NCI-H1436 (cell line): Measurements from ENCODE around the gene ARHGEF37.
"Not testable (repeated sequence)": the region's sequence is repeated elsewhere in the genome, so short reads cannot be mapped to it uniquely, and the experiment has no call there.

Experiments used
- DNase-seq: peaks from one replicate; lab custom pipeline; 2025; lab: John Stamatoyannopoulos, UW

ARHGEF37 gene, protein sequence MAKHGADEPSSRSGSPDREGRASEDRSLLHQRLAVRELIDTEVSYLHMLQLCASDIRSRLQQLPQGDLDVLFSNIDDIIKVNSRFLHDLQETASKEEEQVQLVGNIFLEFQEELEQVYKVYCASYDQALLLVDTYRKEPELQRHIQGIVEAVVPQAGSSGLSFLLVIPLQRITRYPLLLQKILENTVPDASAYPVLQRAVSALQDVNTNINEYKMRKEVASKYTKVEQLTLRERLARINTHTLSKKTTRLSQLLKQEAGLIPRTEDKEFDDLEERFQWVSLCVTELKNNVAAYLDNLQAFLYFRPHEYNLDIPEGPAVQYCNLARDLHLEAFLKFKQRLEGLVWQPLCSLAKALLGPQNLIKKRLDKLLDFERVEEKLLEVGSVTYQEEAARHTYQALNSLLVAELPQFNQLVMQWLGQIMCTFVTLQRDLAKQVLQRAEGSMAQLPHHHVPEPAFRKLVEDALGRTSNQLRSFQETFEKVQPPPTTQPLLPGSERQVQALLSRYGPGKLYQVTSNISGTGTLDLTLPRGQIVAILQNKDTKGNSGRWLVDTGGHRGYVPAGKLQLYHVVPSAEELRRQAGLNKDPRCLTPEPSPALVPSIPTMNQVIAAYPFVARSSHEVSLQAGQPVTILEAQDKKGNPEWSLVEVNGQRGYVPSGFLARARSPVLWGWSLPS

DNA sequence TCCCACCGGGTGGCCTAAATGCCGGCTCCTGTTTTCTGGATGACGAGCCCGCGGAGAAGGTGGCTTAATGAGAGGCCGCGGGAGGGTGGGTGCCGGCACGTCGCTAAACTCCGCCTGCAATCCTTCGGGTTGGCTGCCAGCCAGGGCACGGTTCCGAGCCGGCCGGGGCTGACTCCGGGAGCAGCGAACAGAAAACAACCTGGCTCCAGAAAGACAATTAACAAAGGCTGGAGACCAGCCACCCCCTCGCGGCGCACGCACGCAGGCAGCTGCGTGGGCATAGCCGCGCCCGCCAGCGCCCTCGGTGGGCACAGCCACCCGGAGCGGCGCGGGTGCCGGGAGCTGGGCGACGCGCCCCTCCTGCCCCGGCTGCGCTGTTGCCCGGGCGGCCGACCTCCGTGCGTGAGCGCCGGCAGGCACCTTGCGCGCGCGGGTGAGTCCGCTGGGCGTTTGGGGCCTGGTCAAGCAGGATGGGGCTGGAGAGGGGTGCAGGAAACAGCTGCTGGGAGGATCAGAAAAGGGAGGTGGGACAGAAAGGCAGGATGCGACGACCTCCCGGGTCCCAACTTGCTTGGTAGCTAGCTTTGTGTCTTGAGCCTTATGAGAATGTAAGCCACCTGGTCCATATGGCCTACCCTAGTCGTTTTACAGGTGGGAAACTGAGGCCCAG lies at the start of gene ARHGEF37:
ARHGEF37 (plus strand) TSS at position 307 of the 670 bp plus-strand sequence. CDS start 16,272 bp downstream, outside the sequence.
- DNase-seq, result peak; percentile 10

DNA sequence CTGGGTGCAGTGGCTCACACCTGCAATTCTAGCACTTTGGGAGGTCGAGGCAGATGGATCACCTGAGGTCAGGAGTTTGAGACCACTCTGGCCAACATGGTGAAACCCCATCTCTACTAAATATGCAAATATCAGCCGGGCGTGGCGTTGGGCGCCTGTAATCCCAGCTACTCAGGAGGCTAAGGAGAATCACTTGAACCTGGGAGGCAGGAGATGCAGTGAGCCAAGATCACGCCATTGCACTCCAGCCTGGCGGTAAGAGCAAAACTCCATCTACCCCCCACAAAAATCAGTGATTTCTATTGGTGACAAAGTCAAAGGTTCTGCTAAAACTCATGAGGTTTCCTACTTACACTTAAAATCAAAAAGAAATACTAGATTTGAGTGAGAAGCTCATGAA lies 48.9 kb upstream of the ARHGEF37 start:
- no peak for DNase-seq

DNA sequence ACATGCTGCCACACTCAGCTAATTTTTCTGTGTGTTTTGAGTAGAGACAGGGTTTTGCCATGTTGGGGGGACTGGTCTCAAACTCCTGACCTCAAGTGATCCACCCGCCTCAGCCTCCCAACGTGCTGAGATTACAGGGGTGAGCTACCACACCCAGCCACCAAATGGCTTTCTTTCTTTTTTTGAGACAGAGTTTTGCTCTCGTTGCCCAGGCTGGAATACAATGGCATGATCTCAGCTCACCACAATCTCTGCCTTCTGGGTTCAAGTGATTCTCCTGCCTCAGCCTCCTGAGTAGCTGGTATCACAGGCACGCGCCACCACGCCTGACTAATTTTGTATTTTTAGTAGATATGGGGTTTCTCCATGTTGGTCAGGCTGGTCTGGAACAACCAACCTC lies 45.5 kb upstream of the ARHGEF37 start:
- not testable (repeated sequence) for DNase-seq

DNA sequence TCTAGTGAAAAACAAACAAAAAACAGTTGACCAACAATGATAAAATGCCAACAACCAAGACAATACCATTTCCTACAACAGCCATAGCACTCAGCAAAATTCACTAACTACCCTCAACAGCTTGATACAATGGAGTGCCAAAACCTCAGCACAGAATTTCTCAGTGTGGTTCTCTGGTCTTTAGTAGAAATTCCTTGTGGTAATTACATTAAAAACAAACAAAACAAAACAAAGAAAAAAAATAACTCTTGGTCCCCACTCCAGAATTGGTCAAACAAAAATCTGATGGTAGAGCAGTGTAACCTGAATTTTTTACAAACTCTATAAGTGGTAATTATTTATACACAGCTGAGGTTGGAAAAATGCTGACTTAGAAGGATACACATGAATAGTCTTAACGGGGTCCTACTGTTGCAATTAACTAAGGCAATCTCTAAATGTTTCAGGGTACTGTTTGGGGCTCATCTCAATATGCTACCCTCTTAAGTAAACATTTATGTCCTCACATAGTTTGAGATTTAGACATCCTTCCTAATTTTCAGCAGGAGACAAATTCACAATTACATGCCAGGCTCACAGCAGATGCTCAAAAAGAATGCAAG lies 43.8 kb upstream of the ARHGEF37 start:
- DNase-seq, result no peak

DNA sequence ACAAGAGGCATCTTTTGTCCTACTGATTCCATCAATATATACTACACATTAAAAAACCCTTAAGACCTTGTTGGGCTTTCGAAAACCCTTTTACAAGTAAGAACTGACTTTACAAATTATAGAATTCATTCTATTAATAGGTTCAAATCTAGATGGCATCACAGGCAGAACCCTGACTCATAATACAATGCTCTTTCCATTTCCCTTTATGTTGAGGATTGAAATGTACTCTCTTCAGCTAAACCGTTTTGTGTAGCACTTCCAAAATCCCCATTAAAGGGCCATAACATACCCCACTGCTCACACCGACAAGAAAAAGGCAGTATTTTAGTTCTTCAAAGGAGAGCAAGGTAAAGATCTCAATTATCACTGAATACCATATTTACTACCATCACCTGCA lies 41.2 kb upstream of the ARHGEF37 start:
- DNase-seq, result no peak

DNA sequence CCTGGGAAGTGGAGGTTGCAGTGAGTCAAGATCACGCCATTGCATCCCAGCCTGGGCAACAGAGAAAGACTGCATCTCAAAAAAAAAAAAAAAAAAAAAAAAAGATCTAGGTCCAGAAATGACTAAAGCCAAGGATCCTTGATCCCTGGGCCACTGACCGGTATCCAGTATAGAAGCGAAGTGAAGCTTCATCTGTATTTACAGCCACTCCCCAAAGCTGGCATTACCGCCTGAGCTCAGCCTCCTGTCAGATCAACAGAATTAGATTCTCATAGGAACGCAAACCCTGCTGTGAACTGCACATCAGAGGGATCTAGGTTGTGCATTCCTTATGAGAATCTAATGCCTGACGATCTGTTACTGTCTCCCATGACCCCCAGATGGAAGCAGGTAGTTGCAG lies 39.4 kb upstream of the ARHGEF37 start:
- DNase-seq, result no peak

DNA sequence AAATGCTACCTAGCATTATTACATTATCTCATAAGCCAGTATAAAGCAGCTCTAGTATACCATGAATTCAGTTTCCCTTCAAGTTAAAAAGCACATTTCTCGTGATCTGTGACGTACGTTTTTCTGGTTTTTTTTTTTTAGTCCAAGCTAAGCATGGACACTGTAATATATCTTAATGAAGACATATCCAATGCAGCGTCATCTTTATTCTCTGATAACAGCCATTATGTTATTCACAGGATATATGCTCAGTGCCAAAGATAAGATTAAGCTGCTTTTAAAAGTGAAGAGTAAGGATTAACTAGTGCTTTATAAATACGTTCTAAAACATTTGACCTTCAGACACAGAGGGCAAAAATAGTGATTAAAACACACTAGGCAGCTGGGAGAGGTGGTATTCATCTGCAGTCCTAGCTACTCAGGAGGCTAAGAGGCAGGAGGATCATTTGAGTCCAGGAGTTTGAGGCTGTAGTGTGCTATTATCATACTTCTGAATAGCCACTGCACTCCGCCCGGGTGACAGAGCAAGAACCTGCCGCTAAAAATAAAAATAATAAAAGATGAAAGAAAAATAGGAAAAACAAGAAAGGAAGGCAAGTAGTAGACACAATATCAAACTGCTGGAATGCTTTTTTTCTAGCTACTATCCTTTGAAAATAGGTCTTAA lies 37.8 kb upstream of the ARHGEF37 start:
- no peak for DNase-seq

DNA sequence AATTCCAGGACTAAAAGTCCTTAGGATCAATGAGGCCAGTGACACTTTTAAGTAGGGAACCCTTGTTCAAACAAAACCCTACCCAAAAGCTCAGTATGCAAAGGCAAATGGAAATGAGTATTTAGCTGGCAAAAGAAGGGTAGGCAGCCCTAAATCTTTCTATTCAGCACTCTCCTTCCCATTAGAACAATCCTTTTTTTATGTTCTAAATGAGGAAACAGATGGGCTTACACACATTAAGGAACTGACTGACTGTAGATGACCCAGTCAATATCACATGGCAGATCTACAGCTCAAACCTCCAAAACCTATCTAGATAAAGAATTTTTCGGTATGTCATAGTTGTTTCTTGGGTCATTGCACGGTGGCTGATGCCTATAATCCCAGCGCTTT lies 37.3 kb upstream of the ARHGEF37 start:
- DNase-seq, result no peak

DNA sequence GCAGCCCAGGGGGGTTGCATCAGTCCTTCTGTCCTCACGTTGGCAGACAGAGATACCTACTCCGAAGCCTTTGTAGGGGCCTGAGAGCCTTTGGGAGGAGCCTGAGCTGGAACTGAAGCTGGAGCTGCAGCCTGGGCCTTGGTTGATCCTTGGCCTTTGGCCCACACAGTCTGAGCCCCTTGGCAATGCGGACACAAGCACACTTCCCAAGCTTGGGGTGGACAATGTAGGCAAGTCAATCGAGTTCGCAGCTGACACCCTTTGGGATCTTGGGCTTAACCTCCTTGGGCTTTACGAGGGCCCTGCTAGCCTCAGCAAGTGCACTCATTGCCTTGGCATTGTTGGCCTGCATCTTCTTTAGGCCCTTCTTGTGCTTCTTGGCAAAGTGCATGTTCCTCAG lies 36.0 kb upstream of the ARHGEF37 start:
- no peak for DNase-seq

DNA sequence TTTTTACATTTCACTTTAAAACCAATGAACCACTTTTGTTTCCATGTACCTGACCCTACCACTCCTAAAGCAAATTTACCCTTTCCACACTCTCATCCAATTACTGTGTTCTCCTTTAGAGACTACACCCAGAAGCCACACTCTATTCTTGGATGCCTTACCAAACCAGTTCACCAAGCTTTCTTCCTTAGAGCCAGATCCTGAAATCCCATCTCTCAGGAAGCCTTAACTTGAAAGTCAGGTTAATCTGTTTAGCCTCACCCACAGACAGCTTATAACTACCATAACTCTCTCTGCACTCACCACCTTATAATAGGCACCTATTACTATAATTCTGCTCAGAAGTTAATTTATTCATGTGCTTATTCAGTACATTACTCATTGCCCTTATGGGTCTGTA lies 34.3 kb upstream of the ARHGEF37 start:
- no peak for DNase-seq

DNA sequence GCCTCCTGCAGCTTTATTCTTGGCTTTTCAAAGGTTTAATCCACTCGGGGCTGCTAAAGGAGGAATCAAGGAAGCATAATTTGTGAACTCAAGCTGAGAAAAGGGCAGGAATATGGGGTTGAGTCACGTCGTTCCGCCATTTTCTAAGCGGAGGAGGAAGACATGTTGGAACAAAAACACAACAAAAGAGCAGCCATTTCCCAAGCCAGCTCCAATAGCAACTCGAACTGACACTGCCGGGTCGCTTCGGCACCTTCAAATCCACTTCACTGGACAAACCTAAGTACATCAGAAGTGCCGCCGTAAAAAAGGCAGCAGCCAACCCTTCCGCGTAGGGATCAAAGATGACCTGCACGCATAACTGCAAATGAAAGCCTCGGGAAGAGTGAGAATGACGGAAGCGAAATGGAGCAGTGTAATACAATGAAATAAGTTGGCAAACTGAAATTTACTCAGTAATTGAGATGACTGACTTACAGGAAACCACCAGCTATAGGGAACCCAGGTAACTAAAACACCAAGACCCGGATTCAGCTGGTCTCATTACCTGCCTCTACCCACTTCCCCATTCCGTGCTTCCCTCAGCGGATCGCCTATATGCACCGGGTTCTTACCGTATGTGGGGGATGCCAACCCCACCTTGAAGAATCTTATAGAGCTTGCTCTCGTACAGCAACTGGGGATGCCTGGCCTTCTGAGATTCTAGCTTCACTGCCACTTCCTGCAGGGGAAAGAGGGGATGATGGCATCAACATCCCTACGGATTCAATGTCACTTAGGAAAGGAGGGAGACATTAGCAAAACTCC lies 31.6 kb upstream of the ARHGEF37 start:
- DNase-seq, result no peak

DNA sequence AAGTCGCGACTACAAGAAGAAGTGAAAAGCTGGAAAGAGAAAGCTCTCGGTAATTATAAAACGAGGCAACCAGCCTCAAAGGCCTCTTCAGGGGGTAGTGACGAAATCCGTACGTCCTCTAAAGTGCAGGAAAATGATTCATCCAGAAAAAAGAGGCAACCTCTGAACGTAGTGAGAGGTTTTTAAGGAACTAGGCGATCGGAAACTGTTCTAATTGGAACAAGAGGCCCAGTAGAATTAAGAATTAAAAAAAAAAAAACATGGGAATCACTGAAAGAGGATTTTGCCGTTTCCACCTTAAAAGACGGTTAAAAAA lies 31.1 kb upstream of the ARHGEF37 start:
- DNase-seq, result no peak

DNA sequence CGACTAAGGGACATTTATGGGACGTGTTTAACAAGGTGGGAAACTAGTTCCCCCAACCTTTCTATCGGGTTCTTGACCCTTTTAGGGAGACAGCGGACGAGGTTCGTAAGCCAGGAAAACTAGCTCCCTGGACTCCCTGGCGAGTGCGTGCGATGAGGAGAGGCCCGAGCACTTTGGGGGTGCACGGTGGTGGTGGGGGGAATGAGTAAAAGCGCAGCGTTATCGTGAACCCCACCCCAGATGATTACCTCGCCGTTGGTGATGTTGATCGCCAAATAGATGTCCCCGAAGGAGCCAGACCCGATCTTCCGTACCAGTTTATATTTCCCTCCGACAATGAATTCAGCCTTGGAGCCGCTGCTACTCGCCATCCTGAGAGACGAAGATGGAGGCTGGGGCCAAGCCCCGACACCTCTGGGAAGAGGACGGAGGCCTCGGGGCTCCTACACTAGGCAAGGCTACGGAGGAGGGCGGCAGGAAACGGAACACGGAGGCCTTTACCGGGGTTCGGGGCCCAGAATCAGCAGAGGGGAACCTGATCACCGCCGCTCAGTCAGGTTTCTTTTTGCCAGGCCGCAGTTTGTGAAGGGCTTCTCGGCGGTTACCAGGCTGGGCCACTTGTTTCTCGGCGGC lies 30.6 kb upstream of the ARHGEF37 start:
- no peak for DNase-seq

DNA sequence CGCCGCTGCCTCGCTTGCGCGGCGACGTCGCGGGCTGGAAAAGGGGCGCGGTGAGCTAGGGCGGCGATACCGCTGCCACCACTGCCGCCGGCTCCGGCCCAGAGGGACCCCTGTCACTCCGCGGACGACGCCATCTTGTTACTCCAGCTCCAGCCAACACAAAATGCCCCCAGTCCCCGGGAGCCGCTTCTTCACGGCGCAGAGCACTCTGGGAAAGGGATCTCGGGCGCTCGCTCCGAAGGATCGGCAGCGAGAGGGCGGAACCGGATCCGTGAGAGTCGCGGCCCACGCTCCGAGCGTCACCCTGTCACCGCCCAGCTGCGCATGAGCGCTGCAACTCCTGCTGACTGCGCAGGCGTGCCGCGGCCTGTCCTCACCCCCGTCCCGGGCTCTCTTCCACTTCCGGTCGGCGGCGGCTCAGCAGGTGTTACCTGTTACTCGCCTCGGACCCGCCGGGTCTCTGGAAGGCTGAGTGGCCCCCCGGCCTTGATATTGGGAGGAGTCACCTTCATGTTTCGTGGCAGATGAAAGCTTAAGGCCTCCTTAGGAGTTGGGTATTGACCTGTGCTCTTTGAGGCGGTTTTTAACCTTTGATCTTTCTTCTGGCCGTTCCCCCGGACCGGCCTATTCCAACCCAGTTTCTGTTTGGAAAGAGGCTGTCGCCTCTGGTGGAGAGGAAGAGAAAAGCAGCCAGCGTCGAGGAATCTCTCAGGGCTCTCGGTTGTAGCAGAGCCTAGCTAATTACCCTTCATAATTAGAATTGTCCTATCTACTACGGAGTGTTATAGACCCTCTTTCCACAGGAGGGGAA lies 29.9 kb upstream of the ARHGEF37 start, which contains the start of gene CSNK1A1:
CSNK1A1 (minus strand) TSS at position 213 of the 811 bp plus-strand sequence. CDS start 475 bp downstream, outside the sequence.
- peak; percentile 96 for DNase-seq

DNA sequence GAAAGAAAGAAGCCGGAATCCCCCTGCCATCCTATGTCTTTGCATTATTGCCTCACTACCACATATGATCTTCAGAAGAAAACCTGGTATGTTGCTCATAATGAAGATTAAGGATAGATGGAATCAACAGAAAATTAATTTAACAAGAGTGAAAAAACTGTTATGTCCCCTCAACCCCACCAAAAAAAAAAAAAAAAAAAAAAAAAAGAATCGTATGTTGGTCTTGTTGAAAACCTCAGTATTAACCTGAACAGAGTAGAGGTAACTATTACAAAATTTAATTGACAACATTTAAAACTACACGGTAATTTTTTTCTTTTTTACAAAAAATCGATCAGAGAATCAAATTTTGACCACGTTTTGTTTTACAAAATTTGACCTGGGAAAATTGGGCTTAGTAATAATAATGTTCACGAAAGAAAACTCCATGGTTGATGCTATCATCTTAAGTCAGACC lies 29.2 kb upstream of the ARHGEF37 start:
- no peak for DNase-seq

DNA sequence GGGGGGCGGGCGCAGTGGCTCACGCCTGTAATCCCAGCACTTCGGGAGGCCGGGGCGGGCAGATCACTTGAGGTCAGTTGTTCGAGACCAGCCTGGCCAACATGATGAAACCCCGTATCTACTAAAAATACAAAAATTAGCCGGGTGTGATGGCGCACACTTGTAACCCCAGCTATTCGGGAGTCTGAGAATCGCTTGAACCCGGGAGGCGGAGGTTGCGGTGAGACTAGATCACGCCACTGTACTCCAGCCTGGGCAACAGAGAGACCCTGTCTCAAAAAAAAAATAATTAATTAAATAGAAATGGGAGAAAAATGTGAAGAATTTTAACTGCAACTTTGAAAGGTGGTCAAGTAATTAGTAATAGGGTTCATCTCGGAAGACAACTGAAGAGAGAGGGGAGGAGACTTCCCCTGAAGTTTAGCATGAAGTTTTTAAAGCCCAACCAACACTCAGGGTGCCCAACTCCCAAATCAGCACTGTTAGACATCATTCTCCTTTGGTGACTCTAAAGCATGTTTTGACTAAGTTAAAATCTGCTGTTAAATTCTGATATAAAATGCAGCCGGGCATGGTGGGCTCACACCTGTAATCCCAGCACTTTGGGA lies 28.6 kb upstream of the ARHGEF37 start:
- no peak for DNase-seq

DNA sequence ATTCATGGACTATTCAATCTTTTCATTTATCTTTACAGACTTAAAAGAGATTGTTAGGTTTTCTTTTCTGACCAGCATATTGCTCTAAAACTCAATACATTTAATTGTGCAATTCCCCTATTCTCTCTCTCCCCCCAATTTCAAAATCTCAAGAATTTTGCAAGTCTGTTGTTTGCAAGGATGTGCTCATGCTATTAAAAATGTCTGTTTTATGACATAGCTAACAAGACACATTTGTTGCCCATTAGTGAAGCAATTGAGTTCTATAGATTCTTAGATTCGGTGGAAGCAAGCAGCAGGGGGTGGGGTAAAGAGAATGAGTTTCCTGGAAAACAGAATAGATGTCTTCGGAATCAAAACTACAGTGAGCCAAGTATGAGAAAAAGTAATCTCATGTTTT lies 21.6 kb upstream of the ARHGEF37 start:
- no peak for DNase-seq

DNA sequence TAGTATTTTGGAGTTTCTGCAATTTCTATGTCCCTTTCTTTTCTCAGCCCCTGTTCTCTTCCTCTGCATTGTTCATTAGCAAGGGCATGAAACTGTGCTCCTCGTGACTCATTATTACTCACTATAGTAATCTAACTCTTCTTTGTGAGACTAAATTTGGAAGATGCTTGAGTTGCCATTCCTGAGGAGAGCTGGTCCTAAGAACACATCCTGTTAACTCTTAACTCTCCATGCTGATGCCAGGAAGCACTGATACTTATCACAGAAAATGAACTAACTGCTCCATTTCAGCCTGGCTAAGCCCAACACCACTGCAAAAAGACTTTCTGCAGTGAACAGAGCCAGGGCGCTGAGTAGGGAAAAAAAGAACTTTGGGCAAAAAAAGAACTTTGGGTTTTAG lies 19.4 kb upstream of the ARHGEF37 start:
- DNase-seq, result no peak

DNA sequence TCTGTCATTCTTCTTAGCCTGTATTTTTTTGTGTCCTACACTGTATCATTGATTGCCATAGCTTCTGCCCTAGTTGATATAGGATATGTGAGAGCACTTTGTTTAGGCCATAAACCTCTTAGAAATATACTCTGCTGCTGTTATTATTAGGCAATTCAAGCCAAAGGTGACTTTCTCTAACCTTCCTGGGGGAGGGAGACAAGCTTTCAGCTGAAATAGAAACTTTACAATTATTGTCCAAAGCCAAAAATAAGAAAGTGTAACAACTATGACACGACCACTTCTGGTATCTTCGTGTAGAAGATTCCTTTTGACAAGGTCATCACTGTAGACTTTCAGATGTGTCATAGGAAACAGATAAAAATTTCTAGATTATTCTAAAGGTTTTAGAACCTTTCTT lies 17.8 kb upstream of the ARHGEF37 start:
- DNase-seq, result no peak
